GM10266 (cell line): ENCODE measurements around the gene VAX1.

Source experiments
- DNase-seq: peaks from one replicate; pipeline ENCODE4 v3.0.0; 2012; ENCODE audit errors: extremely low spot score
- TF ChIP-seq, protein P1 (sequence below): IDR thresholded peaks from 2 replicates; pipeline ENCODE4 v1.5.1; 2012; ENCODE audit warnings: mild to moderate bottlenecking, low read depth; ENCODE audit not compliant: control insufficient read depth, insufficient read depth; ENCODE audit errors: missing control alignments

Gene VAX1

DNA sequence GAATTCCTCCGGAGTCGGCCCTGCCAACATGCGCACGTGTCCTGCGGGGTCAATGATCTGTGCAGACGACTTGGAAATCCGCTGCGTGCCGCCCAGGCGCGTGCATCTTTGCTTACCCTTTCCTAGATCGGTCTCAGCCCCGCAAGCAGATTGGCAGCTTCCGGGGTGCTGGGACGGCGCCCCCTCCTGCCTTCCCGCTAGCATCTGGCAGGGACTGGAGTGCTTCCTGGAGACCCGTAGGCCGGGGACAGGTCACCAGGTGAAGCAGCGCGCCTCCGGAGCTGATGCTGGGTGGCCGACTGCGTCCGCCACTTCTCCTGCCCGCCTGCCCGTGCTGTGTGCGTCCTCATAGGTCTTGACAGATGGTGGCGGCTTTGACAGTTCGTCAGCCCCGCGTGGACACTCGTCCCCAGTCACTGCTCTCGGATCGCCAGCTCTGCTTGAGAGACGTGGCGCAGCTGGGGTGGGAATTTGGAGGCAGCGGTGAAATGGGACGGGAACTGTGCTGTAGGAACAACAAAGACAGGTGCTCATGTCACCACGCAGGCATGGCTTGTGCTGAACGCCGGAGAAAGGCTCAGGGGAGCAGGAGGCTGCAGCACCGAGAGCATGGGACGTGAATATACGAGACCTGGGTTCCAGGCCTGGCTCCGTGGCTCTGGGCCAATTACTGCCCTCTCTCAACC lies 37.3 kb upstream of the VAX1 start:
- TF ChIP-seq, protein P1, sequence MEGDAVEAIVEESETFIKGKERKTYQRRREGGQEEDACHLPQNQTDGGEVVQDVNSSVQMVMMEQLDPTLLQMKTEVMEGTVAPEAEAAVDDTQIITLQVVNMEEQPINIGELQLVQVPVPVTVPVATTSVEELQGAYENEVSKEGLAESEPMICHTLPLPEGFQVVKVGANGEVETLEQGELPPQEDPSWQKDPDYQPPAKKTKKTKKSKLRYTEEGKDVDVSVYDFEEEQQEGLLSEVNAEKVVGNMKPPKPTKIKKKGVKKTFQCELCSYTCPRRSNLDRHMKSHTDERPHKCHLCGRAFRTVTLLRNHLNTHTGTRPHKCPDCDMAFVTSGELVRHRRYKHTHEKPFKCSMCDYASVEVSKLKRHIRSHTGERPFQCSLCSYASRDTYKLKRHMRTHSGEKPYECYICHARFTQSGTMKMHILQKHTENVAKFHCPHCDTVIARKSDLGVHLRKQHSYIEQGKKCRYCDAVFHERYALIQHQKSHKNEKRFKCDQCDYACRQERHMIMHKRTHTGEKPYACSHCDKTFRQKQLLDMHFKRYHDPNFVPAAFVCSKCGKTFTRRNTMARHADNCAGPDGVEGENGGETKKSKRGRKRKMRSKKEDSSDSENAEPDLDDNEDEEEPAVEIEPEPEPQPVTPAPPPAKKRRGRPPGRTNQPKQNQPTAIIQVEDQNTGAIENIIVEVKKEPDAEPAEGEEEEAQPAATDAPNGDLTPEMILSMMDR: peak; percentile 17
- DNase-seq: peak; percentile 27

DNA sequence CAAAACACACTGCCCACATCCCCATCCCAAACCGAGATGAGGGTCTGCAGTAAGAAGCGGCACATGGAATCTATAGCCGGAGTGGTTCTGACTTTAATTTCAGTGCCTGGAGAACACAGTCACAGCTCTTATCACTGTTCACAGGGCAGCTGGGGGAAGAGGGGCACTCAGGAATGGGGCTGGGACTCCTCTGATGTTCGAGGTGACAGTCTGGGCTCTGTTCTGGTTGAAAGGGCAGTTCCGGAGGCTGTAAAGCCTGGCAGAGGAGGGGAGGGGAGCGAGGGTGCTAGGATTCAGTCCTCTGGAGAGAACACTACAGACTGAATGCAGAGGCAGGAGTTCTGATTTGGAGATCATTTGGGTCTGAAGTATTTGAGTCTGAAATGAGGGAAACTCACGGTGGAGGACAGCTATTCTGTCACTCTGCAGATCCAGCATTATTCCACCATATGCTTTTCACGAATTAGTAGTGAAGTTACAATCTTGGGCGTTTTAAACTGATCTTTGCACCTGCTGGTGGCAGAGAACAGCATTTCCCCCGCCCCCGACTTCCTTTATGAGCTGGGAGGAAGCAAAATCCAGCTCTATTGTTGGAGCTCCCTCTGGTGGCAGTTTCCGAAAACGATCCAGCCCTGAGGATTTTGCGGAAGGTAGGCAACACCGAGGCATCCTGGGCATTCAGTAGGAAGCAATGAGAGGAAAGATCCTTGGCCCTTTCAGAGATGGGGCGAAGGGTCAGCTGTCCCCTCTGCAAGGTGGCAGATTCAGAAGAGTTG lies 36.6 kb upstream of the VAX1 start:
- TF ChIP-seq, protein P1: peak; percentile 89
- peak; percentile 82 for DNase-seq

DNA sequence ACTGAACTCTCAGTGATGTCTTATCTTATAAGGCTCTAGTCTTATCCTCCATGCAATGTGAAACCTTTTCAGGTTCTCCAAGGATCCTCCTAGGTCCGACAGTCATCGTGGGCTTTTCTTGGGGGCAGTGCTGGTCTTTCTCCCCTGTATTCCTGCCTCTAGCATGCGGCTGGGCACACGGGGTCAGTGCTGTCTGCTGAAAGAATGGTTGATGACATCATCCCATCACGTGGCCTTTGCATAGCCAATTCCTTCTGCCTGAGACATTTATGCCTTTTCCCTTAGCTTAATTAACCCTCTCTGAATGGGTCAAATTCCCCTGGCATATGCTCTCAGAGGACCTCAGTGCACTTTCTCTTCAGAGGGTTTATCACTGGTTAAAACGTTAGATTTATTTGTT lies 32.2 kb upstream of the VAX1 start:
- TF ChIP-seq, protein P1: no peak
- no peak for DNase-seq

DNA sequence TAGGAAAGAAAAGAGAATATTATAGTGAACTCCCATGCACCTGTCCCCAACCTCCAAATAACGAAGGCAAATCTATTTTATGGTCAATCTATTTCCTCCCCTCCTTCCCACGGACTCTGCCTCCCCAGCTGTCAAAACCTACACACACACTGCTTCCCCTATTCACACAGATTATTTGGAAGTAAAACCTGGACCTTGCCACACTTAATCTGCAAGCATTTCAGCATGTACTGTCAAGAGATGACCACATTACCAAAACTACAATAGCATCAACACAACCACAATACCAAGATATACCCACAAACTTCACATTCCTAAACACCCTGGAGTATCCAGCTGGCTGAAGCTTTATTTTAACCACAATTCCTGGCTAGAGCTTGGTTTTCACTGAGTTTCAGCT lies 31.4 kb upstream of the VAX1 start:
- no peak for DNase-seq
- TF ChIP-seq, protein P1: no peak

DNA sequence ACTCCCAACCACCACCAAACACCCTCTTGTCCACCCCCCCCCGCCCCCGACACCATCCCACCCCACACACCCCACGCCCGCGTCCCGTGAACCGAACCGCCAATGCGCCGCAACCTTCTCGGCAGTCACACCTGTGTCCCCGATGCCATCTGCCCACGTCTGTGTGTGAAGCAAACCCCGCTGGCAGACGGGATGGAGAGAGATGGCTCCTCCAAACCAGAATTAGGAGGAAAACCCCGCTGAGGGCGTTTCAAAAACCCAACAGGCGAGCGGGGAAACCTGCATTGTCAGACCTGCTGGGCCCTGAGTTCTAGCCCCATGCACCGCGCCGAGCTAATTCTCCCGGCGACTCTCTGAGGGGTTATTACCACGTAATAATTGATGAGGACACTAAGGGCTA lies 30.7 kb upstream of the VAX1 start:
- TF ChIP-seq, protein P1: no peak

DNA sequence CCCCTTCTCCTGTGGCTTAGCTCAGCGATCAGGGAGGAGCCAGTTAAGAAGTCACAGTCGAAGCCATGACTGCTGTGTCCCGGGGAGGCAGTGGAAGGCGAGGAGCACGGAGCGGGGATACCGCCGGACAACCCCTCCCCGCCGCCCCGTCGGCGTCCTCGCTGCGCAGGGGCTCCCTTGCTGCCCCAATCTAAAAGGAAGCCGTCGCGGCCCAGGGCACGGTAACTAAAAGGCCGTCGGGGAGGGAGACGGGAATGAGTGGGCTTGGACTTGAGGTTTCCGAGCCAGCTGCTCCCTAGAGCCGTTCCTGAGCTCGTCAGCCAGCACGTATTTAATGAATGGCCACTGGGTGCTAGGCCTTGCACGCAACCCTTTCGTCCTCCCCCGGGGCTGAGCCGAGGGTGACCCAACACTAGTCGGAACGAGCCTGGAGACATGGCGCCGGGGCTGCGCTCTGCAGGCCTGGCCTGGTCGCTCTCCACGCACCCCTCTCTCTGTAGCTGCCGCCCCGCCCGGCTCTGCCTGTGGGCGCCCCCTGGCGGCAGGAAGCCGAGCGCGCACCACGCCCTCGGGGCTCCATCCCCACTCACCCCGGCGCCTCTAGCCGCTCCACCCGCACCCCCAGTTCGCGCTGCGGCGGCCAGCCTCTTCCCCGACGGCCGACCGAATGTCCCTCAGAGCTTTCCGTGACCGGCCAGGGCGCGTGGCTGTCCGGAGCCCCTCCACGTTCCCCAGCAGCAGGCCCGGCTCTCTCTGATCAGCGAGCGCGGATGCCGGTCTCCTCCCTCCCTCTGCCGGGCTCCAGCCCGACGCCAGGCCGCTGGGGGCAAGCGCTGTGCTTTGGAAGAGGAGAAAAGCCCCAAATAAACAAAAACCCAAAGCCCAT lies 30.0 kb upstream of the VAX1 start:
- TF ChIP-seq, protein P1: peak; percentile 80

More for the DNA sequence above, 30.7 kb upstream of the VAX1 start:
- DNase-seq: peak; percentile 25

DNA sequence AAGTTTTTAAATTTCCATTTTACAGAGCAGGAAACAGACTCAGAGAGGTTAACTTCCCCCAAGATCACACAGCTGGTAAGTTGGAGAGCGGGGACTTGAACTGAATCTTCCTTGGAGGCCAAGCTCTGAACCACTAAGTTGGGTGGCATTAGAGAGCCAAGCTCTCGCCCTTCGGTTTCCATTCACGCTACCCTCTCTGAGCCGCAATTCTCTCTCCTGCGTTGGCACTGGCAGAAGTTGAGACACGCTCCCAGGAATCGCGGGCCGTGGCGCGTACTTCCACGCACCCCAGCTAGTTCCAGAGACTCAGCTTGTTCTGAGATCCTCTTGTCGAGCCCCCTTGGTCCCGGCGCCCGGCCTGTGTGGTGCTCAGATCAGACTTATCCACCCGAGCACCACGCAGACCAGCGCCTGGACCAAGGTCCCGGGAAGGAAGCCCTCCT lies 29.3 kb upstream of the VAX1 start:
- DNase-seq: no peak
- TF ChIP-seq, protein P1: no peak

More for the DNA sequence above, 30.0 kb upstream of the VAX1 start:
- DNase-seq: peak; percentile 85
